ENCODE data around the gene SPAG16.

- TF ChIP-seq CTCF (conservative IDR thresholded peaks at IDR 0.05) (no peak), EZH2 (IDR thresholded peaks at IDR 0.05; ENCODE audit: low read depth) (no peak)
Observed at GRCh38 chr2:214378455-214379103, 1094.3 kb downstream of the SPAG16 start.

Measured in PC-9 (cell line).